Measurements from ENCODE around the gene ARPC1A.

Gene ARPC1A

DNA sequence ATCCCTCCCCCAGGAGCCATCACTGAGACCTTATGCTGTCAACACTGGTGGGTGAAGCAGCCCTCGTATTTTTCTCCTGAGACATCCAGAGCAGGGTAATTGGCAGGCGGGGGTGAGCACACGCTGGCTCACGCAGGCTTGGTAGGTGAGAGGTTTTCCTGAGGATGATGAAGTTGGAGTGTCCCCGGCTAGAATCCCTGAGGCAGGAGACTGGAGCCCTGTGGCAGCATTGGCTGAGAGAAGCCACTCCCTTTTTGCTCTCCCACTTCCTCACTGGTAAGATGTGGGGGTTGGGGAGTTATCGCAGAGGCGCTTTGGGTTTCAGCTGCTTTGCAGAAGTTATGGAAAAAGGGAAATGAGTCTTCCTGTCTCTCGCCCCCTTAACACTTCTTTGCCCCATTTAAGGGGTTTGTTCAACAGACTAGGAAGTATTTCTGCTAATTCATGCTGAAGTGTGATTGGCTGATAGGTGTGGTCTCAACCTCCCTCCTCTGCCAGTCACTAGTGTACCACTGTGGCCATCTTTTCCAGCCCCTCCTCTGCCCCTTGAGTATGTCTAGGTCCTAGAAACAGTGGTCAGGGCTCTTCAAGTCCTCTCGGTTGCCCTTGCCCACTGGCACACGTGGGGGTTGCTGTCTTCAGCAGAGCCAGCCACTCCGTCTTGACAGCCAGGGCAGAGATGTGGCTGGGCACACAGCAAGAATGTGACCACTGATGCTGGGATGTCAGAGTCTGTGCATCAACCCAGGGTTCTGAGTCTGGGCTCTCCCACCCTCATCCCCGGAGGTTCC is 54.5 kb downstream of the ARPC1A start:
- CTCF ChIA-PET = interaction anchor here (0.9 to 1.0 kb wide), 2 partner anchors 14 to 27 kb away, joined by 3 to 4 read pairs; no protein-coding TSS in a partner anchor
- POLR2A ChIA-PET = interaction anchor here (0.6 kb wide), 1 partner anchor 29 kb away, joined by 4 read pairs; the partner anchor contains the start of genes BUD31 and PDAP1
- peak; percentile 78 for DNase-seq (ENCODE audit: extremely low spot score)
- TF ChIP-seq, protein P1, sequence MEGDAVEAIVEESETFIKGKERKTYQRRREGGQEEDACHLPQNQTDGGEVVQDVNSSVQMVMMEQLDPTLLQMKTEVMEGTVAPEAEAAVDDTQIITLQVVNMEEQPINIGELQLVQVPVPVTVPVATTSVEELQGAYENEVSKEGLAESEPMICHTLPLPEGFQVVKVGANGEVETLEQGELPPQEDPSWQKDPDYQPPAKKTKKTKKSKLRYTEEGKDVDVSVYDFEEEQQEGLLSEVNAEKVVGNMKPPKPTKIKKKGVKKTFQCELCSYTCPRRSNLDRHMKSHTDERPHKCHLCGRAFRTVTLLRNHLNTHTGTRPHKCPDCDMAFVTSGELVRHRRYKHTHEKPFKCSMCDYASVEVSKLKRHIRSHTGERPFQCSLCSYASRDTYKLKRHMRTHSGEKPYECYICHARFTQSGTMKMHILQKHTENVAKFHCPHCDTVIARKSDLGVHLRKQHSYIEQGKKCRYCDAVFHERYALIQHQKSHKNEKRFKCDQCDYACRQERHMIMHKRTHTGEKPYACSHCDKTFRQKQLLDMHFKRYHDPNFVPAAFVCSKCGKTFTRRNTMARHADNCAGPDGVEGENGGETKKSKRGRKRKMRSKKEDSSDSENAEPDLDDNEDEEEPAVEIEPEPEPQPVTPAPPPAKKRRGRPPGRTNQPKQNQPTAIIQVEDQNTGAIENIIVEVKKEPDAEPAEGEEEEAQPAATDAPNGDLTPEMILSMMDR (IDR thresholded peaks at IDR 0.05; ENCODE audit: control extremely low read depth, extremely low read depth, low read depth, missing control alignments) = no peak

DNA sequence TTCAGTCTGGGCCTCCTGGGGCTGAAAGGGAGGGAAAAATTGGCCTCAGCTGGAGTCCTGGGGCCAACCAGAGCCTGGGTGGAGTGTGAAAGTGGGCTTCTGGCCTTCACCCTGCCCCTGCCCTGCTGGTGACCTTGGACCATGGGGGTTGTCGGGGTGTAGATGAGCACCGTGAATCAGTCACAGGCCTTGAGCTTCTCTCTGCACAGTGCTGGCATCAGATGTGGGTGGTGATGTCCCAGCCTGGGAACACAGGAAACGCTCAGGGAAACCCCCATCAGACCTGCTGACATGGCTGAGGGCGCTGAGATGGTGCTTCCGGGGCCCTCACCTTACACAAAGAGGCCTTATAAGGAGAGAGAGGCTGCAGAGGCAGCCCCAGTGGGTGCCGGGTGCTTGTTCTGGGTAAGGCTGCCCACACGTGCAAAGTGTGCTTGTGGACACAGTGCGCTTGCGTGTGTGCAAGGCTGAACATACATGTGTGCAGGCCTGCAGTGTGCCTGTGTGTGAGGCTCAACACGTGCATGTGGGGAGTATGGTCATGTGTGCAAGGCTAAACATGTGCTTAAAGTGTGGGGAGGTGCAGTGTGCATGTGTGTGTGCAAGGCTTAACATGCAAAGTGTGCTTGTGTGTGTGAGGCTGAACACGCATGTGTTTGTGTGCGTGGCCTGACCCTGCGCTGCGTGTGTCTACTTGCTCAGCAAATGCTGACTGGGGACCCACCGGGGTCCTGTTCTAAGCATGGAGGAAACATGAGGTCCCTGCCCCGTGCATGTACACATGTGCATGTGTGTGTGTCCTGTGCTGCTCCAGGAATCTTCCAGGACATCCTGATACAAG is 55.3 kb downstream of the ARPC1A start:
- TF ChIP-seq, protein P1 (IDR thresholded peaks at IDR 0.05; ENCODE audit: control extremely low read depth, extremely low read depth, low read depth, missing control alignments) = no peak
- ChIA-PET POLR2A (interaction anchor here (0.6 kb wide), 1 partner anchor 28 kb away, joined by 4 read pairs; the partner anchor contains the start of genes BUD31 and PDAP1), CTCF (interaction anchor here (0.9 kb wide), 1 partner anchor 26 kb away, joined by 4 read pairs; no protein-coding TSS in a partner anchor)
- peak; percentile 83 for DNase-seq (ENCODE audit: extremely low spot score)

DNA sequence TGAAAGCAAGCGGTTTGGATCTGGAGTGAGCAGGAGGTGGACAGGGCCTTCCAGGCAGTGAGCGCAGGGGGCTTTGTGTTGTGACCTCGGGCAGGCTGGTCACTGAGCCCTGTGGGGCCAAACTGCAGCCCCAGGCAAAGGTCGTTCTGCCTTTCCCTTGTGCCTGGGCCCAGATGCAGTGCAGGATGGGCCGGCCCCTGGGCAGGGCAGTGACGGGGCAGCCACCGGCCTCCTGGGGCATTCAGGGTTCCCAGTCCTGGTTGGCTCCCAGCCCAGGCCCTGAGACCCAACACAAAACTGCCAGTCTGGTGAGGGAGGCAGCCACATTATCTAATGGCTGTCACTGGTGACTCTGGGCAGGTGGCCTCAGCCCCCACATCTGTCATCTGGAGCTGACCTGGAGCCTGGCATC is 56.0 kb downstream of the ARPC1A start:
- no peak for DNase-seq (ENCODE audit: extremely low spot score)
- TF ChIP-seq, protein P1 (IDR thresholded peaks at IDR 0.05; ENCODE audit: control extremely low read depth, extremely low read depth, low read depth, missing control alignments) = no peak
- ChIA-PET POLR2A (no interaction called here), CTCF (no interaction called here)

DNA sequence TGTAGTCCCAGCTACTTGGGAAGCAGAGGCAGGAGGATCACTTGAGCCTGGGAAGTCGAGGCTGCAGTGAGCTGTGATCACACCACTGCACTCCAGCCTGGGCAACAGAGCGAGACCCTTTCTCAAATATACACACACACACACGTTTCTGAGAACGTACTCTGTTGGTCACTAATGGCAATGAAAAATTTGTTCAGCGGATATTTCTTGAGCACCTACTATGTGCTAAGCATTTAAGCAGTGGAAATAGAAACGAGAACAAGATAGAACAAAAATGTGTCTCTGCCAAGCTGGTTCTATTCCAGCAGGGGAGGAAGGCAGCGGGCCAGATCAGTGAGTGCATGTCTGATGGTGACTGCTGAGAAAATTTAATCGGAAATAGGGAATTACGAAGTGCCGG is 57.5 kb downstream of the ARPC1A start:
- no peak for DNase-seq (ENCODE audit: extremely low spot score)

DNA sequence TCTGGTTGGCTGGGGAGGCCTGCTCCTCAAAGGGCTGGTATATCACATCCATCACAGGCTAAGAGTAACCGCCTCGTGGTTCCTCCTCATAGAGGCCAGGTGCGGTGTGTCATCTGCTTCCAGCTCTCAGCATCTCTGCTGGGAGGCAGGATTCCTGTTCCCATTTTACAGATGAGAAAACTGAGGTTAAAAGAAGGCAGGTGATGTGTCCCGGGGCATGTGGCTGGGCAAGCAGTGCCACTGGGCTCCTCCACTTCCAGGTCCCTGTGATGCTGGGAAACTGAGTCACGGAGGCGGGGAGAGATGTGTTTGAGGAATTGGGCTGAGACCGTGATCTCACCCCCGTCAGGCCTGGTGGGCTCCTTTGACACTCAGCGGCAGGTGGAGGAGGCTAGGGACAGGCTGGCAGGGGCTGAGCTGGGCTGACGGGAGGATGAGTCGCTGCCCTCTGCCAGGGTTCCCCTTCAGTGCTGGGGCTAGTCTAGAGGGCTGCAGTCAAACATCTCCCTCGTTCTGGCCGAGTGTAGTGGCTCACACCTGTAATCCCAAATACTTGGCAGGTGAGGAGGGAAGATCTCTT is 58.2 kb downstream of the ARPC1A start:
- TF ChIP-seq, protein P1 (IDR thresholded peaks at IDR 0.05; ENCODE audit: control extremely low read depth, extremely low read depth, low read depth, missing control alignments) = no peak
- CTCF ChIA-PET = no interaction called here
- DNase-seq (ENCODE audit: extremely low spot score) = no peak
- POLR2A ChIA-PET = no interaction called here

More for the DNA sequence above, 57.5 kb downstream of the ARPC1A start:
- POLR2A ChIA-PET = no interaction called here
- TF ChIP-seq, protein P1 (IDR thresholded peaks at IDR 0.05; ENCODE audit: control extremely low read depth, extremely low read depth, low read depth, missing control alignments) = no peak
- CTCF ChIA-PET = interaction anchor here (0.8 kb wide), 1 partner anchor 17 kb away, joined by 3 read pairs; no protein-coding TSS in a partner anchor

DNA sequence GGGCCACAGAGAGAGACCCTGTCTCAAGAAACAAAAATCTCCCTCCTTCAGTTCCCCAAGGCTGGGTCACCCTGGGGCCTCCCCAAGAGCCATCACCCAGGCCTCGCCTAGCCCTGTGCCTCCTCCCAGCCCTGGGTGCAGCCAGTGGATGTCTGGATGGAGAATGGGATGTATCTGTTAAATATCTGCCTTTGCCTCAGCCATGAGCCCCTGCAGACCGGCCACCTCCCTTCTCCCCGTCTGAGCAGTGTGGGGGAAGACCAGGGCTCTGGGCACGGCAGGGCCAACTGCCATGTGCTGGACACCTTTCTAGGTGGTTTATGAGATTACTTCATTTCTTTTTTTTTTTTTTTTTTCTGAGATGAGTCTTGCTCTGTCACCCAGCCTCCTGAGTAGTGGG is 58.8 kb downstream of the ARPC1A start:
- no peak for DNase-seq (ENCODE audit: extremely low spot score)
- ChIA-PET CTCF (no interaction called here), POLR2A (no interaction called here)
- TF ChIP-seq, protein P1 (IDR thresholded peaks at IDR 0.05; ENCODE audit: control extremely low read depth, extremely low read depth, low read depth, missing control alignments) = no peak

Measured in GM10248 (cell line).